Suprapubic skin (tissue), 4 donors: Measurements from ENCODE around the gene GRIN3B.

Experiments
- EP300 ChIP-seq: sonication (generic); formaldehyde crosslinking; IDR thresholded peaks from one replicate; pipeline ENCODE4 v1.6.1; 2017; ENCODE audit warnings: antibody characterized with exemption
- POLR2A ChIP-seq, 2 donors: fragments of 450-650 bp; IDR thresholded peaks; one replicate each; pipeline ENCODE4 v1.6.1; 2017; ENCODE audit warnings: antibody characterized with exemption in 2 of 2, mild to moderate bottlenecking in 2 of 2, moderate library complexity in 2 of 2
- POLR2AphosphoS5 ChIP-seq, 3 donors: sonication (generic); formaldehyde crosslinking; IDR thresholded peaks; one replicate each; pipeline ENCODE4 v1.6.1; 2017; ENCODE audit warnings: antibody characterized with exemption in 3 of 3
- TF ChIP-seq, protein P1 (sequence below), 2 donors: fragments of 200-600 bp in 1 of 2; fragments of 450-650 bp in 1 of 2; sonication (generic) in 1 of 2; IDR thresholded peaks; one replicate each; pipeline ENCODE4 v1.5.1; 2016 to 2019; ENCODE audit warnings: antibody characterized with exemption in 2 of 2, mild to moderate bottlenecking in 1 of 2, moderate library complexity in 1 of 2

DNA sequence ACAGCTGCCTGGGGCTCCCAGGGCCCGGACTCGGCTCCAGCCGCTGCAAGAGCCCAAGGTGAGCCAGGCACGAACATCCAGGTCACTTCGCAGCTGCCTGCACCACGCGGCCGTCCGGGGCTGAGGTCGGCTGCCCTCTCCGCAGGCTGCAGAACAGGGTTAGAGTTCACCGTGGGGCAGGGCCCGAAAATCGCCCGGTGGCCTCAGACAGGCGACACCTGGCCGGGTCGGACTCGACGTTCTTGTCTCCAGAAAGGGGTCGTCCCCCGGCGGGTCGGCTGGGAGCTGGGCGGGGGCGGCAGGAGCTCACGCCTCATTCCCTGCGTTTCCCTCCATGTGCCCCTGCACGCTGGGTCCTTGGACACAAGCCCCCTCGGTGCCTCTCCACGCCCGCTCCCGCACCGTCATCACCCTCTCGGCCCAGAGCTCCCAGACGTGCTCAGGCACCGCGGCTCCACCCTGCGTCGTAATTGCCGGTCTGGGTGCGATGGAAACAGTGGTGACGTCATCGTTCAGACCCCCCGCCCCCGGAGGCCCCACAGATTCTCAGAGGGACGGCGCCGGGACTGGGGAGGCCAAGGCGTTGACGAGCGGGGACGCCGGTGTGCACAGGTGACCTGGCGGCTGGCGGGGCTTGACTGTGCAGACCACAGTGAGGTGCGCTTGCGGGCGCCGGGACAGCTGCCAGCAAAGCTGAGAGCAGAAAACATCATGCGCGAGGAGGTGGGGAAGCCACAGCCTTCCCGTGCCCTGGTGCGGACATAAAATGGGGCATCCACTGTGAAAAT, 4.0 kb upstream of the GRIN3B start:
- TF ChIP-seq, protein P1, sequence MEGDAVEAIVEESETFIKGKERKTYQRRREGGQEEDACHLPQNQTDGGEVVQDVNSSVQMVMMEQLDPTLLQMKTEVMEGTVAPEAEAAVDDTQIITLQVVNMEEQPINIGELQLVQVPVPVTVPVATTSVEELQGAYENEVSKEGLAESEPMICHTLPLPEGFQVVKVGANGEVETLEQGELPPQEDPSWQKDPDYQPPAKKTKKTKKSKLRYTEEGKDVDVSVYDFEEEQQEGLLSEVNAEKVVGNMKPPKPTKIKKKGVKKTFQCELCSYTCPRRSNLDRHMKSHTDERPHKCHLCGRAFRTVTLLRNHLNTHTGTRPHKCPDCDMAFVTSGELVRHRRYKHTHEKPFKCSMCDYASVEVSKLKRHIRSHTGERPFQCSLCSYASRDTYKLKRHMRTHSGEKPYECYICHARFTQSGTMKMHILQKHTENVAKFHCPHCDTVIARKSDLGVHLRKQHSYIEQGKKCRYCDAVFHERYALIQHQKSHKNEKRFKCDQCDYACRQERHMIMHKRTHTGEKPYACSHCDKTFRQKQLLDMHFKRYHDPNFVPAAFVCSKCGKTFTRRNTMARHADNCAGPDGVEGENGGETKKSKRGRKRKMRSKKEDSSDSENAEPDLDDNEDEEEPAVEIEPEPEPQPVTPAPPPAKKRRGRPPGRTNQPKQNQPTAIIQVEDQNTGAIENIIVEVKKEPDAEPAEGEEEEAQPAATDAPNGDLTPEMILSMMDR (IDR thresholded peaks at IDR 0.05) = no peak
- TF ChIP-seq POLR2A (IDR thresholded peaks at IDR 0.05) (no peak), EP300 (no peak), POLR2AphosphoS5 (IDR thresholded peaks at IDR 0.05) (no peak)
